GM21619 (cell line): Measurements from ENCODE around the gene PLCB1.
"Not testable (repeated sequence)": the region's sequence is repeated elsewhere in the genome, so short reads cannot be mapped to it uniquely, and the experiment has no call there.

Source experiments
- ATAC-seq: cut with Tn5 transposase; IDR thresholded peaks from one replicate; pipeline ENCODE4 v1.9.1; 2021; ENCODE audit not compliant: unreplicated experiment

The PLCB1 gene

GRCh38 chr20:8328189-8328588 is 196.1 kb downstream of the PLCB1 start:
- ATAC-seq: no peak

GRCh38 chr20:8330319-8330784 is 198.3 kb downstream of the PLCB1 start:
- no peak for ATAC-seq

GRCh38 chr20:8330785-8331695 is 199.0 kb downstream of the PLCB1 start:
- no peak for ATAC-seq

GRCh38 chr20:8331740-8332412 is 199.8 kb downstream of the PLCB1 start:
- ATAC-seq: no peak

- ATAC-seq: no peak
These were observed 202.6 kb downstream of the PLCB1 start for GRCh38 chr20:8334641-8335040.

- ATAC-seq: no peak
These were observed 203.0 kb downstream of the PLCB1 start for GRCh38 chr20:8335059-8335458.

- ATAC-seq: no peak
These were observed 203.6 kb downstream of the PLCB1 start for GRCh38 chr20:8335495-8336195.

- no peak for ATAC-seq
These were observed 207.3 kb downstream of the PLCB1 start for GRCh38 chr20:8339349-8339748.

GRCh38 chr20:8342391-8342790 is 210.3 kb downstream of the PLCB1 start:
- ATAC-seq: no peak

GRCh38 chr20:8344106-8344505 is 212.0 kb downstream of the PLCB1 start:
- no peak for ATAC-seq

- no peak for ATAC-seq
These were observed 212.6 kb downstream of the PLCB1 start for GRCh38 chr20:8344631-8345030.

- ATAC-seq: no peak
These were observed 214.7 kb downstream of the PLCB1 start for GRCh38 chr20:8346700-8347270.

GRCh38 chr20:8350225-8350624 is 218.2 kb downstream of the PLCB1 start:
- not testable (repeated sequence) for ATAC-seq

- no peak for ATAC-seq
These were observed 220.4 kb downstream of the PLCB1 start for GRCh38 chr20:8352486-8352885.

GRCh38 chr20:8353512-8353911 is 221.4 kb downstream of the PLCB1 start:
- ATAC-seq: no peak

GRCh38 chr20:8355453-8355852 is 223.4 kb downstream of the PLCB1 start:
- no peak for ATAC-seq

- ATAC-seq: no peak
These were observed 224.7 kb downstream of the PLCB1 start for GRCh38 chr20:8356806-8357205.

GRCh38 chr20:8357703-8358102 is 225.6 kb downstream of the PLCB1 start:
- no peak for ATAC-seq

- no peak for ATAC-seq
These were observed 228.0 kb downstream of the PLCB1 start for GRCh38 chr20:8360035-8360434.

- peak; percentile 73 for ATAC-seq
These were observed 229.1 kb downstream of the PLCB1 start for GRCh38 chr20:8361006-8361652.

GRCh38 chr20:8361779-8362178 is 229.7 kb downstream of the PLCB1 start:
- no peak for ATAC-seq
